ENCODE measurements around the gene SLC11A1. TPM values are rescaled to one million over a fixed set of nuclear protein-coding genes. Genes with fewer than 3 reads are reported as not detected.
A peak's percentile ranks its signal among the peaks of the same experiment; 100 is the strongest.

The SLC11A1 gene
- total RNA-seq, 2 donors from 2014 or later, result 122 to 190 TPM

GRCh38 chr2:218394298-218395089, 12.4 kb downstream of the SLC11A1 start:
- no peak for ATAC-seq (ENCODE audit: insufficient number of reproducible peaks, low FRiP score, low read depth)
- no peak for TF ChIP-seq CTCF (IDR thresholded peaks at IDR 0.05)
- peaks cover 5 to 14% of the 10 kb centered on the region in 2 donors for H3K4me1 ChIP-seq (ENCODE audit: control insufficient read depth in 1 of 2, low read depth in 2 of 2)
- no peak overlapping the region for H3K27ac ChIP-seq
- H3K9me3 ChIP-seq, result no peaks in the 10 kb centered on the region
- H3K27me3 ChIP-seq (replicated peaks; ENCODE audit: insufficient read depth), result no peaks in the 10 kb centered on the region
- H3K4me3 ChIP-seq, result no peak overlapping the region
- no peak for DNase-seq (ENCODE audit: low spot score)
- H3K36me3 ChIP-seq, result no peaks in the 10 kb centered on the region

DNA sequence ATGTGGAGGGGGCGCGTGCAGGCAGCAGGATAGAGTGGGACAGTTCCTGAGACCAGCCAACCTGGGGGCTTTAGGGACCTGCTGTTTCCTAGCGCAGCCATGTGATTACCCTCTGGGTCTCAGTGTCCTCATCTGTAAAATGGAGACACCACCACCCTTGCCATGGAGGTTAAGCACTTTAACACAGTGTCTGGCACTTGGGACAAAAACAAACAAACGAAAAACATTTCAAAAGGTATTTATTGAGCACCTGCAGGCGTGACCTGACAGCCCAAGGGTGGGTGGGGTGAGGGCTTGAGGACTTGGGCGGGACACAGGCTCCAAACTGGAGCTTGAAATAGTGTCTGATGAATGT, 13.0 kb downstream of the SLC11A1 start:
- no peak for TF ChIP-seq CTCF (IDR thresholded peaks at IDR 0.05)
- ATAC-seq (ENCODE audit: insufficient number of reproducible peaks, low FRiP score, low read depth), result no peak
- H3K27ac ChIP-seq, result peak overlapping the region; percentile 99 to 100
- H3K4me3 ChIP-seq, result no peak overlapping the region
- DNase-seq (ENCODE audit: low spot score), result no peak
- H3K4me1 ChIP-seq (ENCODE audit: control insufficient read depth in 1 of 2, low read depth in 2 of 2), result peaks cover 5 to 14% of the 10 kb centered on the region in 2 donors
- no peaks in the 10 kb centered on the region for H3K27me3 ChIP-seq (replicated peaks; ENCODE audit: insufficient read depth)
- H3K9me3 ChIP-seq, result no peaks in the 10 kb centered on the region
- H3K36me3 ChIP-seq, result no peaks in the 10 kb centered on the region

DNA sequence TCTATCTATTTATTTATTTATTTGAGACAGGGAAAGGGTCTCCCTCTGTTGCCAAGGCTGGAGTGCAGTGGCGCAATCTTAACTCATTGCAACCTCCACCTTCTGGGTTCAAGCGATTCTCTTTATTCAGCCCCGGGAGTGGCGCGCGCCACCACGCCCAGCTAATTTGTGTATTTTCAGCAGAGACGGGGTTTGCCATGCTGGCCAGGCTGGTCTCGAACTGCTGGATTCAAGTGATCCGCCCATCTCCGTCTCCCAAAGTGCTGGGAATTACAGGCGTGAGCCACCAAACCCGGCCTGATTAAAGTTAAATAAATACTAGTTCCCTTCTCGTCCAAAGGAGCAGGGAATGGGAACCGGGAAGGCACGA, 13.4 kb downstream of the SLC11A1 start:
- Histone ChIP-seq H3K9me3 (no peaks in the 10 kb centered on the region), H3K27ac (peak overlapping the region; percentile 99 to 100), H3K4me3 (peak overlapping the region; percentile 79), H3K27me3 (replicated peaks; ENCODE audit: insufficient read depth) (no peaks in the 10 kb centered on the region), H3K36me3 (no peaks in the 10 kb centered on the region), H3K4me1 (ENCODE audit: control insufficient read depth in 1 of 2, low read depth in 2 of 2) (peaks cover 5 to 14% of the 10 kb centered on the region in 2 donors)
- DNase-seq (ENCODE audit: low spot score) (no peak), ATAC-seq (ENCODE audit: insufficient number of reproducible peaks, low FRiP score, low read depth) (no peak)
- TF ChIP-seq CTCF (IDR thresholded peaks at IDR 0.05), result no peak

- Histone ChIP-seq H3K4me3 (peak overlapping the region; percentile 79), H3K9me3 (no peaks in the 10 kb centered on the region), H3K36me3 (no peaks in the 10 kb centered on the region), H3K27ac (peak overlapping the region; percentile 99 to 100), H3K4me1 (ENCODE audit: control insufficient read depth in 1 of 2, low read depth in 2 of 2) (peaks cover 5 to 16% of the 10 kb centered on the region in 2 donors), H3K27me3 (replicated peaks; ENCODE audit: insufficient read depth) (no peaks in the 10 kb centered on the region)
- DNase-seq (ENCODE audit: low spot score), result no peak
- peak; percentile 61 for ATAC-seq (ENCODE audit: insufficient number of reproducible peaks, low FRiP score, low read depth)
- peak; percentile 93 for TF ChIP-seq CTCF (IDR thresholded peaks at IDR 0.05)
Measured at GRCh38 chr2:218395826-218396687, 14.0 kb downstream of the SLC11A1 start.
